A673 (cell line): ENCODE data around the gene ONECUT1. TPM values are rescaled to one million over a fixed set of nuclear protein-coding genes. Genes with fewer than 3 reads are reported as not detected.
"Not testable (repeated sequence)": the region's sequence is repeated elsewhere in the genome, so short reads cannot be mapped to it uniquely, and the experiment has no call there.

Experiments
- BruUV-seq: library from RNA; stranded (reverse); fragments of 400-500 nt; replicated peaks from 2 replicates; lab custom pipeline; 2021; lab: Mats Ljungman, UMichigan
- CTCF ChIA-PET: fragments of 300-600 bp; sonication (Branson Sonifier 250); formaldehyde crosslinking; loops from one replicate; lab custom pipeline; 2022; ENCODE audit warnings: antibody characterized with exemption; lab: Charles Lee
- POLR2A ChIA-PET: fragments of 300-600 bp; sonication (Branson Sonifier 250); formaldehyde crosslinking; loops from one replicate; lab custom pipeline; 2022; ENCODE audit warnings: antibody characterized with exemption; ENCODE audit not compliant: low non-redundant PET; lab: Charles Lee
- DNase-seq: peaks from one replicate; pipeline ENCODE4 v3.0.0-alpha.2; 2015; ENCODE audit warnings: low spot score
- H3K27ac ChIP-seq: fragments of 200-600 bp; sonication (generic); 2 replicates; pipeline ENCODE4 v1.5.1; 2016; ENCODE audit warnings: mixed run types, low read depth, mild to moderate bottlenecking, mixed read lengths, antibody characterized with exemption, low read length; ENCODE audit not compliant: poor library complexity, severe bottlenecking
- H3K27me3 ChIP-seq: fragments of 200-600 bp; sonication (generic); replicated peaks from 2 replicates; pipeline ENCODE4 v1.6.1; 2017; ENCODE audit warnings: mixed run types, low read depth, mild to moderate bottlenecking, mixed read lengths, antibody characterized with exemption, low read length; ENCODE audit not compliant: insufficient read depth, poor library complexity
- H3K36me3 ChIP-seq: fragments of 200-600 bp; sonication (generic); 2 replicates; pipeline ENCODE4 v1.6.1; 2016; ENCODE audit warnings: mixed run types, mild to moderate bottlenecking, mixed read lengths, antibody characterized with exemption, low read length; ENCODE audit not compliant: insufficient read depth, poor library complexity, severe bottlenecking
- H3K4me1 ChIP-seq: fragments of 200-600 bp; sonication (generic); 2 replicates; pipeline ENCODE4 v1.6.1; 2017; ENCODE audit warnings: mixed run types, mild to moderate bottlenecking, mixed read lengths, antibody characterized with exemption, low read length; ENCODE audit not compliant: insufficient read depth, poor library complexity, severe bottlenecking
- H3K4me3 ChIP-seq: fragments of 200-600 bp; sonication (generic); 2 replicates; pipeline ENCODE4 v1.5.1; 2016; ENCODE audit warnings: low read depth, mixed run types, mild to moderate bottlenecking, mixed read lengths, low read length; ENCODE audit not compliant: poor library complexity, severe bottlenecking
- H3K9me3 ChIP-seq: fragments of 200-600 bp; sonication (generic); 2 replicates; pipeline ENCODE4 v1.6.1; 2016; ENCODE audit warnings: mixed run types, low read depth, mild to moderate bottlenecking, mixed read lengths, antibody characterized with exemption, low read length; ENCODE audit not compliant: poor library complexity, severe bottlenecking
- CTCF ChIP-seq: fragments of 300-800, 200-600 bp; sonication (generic); conservative IDR thresholded peaks from 2 replicates; pipeline ENCODE4 v1.5.1; 2017; ENCODE audit warnings: low read depth, mild to moderate bottlenecking, antibody characterized with exemption, low read length, moderate library complexity, mixed read lengths
- EZH2 ChIP-seq: fragments of 200-600 bp; sonication (generic); IDR thresholded peaks from 2 replicates; pipeline ENCODE4 v1.6.1; 2017; ENCODE audit warnings: borderline replicate concordance, low read depth, mild to moderate bottlenecking, mixed read lengths, antibody characterized with exemption, low read length; ENCODE audit not compliant: poor library complexity, severe bottlenecking
- intact Hi-C: fragments of 100-400 bp; cut with micrococcal nuclease; formaldehyde crosslinking; loops from one replicate; pipeline ENCODE4 v1.10.0; 2022; ENCODE audit not compliant: unreplicated experiment
- total RNA-seq: library from RNA; stranded (reverse); gene quantifications from 2 replicates; pipeline ENCODE4 v1.2.3, GENCODE V29; 2021

The ONECUT1 gene
- total RNA-seq, 1 experiment from 2014 or later: not detected

GRCh38 chr15:52819253-52819652, 29.1 kb upstream of the ONECUT1 start:
- DNase-seq: no peak
- CTCF ChIA-PET: no interaction called here
- TF ChIP-seq EZH2 (no peak), CTCF (no peak)
- no peaks in the 10 kb centered on the region for H3K4me1 ChIP-seq
- POLR2A ChIA-PET: no interaction called here
- no peaks in the 10 kb centered on the region for H3K36me3 ChIP-seq
- H3K27ac ChIP-seq: no peak overlapping the region
- no peak overlapping the region for H3K4me3 ChIP-seq
- BruUV-seq: no TSS peak
- H3K27me3 ChIP-seq: peaks cover 16% of the 10 kb centered on the region
- intact Hi-C loops: no loop called here
- H3K9me3 ChIP-seq: no peaks in the 10 kb centered on the region

GRCh38 chr15:52815899-52816298, 25.8 kb upstream of the ONECUT1 start:
- BruUV-seq, CTCF ChIA-PET, DNase-seq, intact Hi-C loops, H3K27ac ChIP-seq, POLR2A ChIA-PET, H3K9me3 ChIP-seq, H3K4me3 ChIP-seq, H3K4me1 ChIP-seq, H3K36me3 ChIP-seq: not testable (repeated sequence)
- peaks cover 29% of the 10 kb centered on the region for H3K27me3 ChIP-seq

- Histone ChIP-seq H3K36me3 (no peaks in the 10 kb centered on the region), H3K4me1 (no peaks in the 10 kb centered on the region), H3K27me3 (peaks cover 79% of the 10 kb centered on the region), H3K4me3 (no peak overlapping the region), H3K9me3 (no peaks in the 10 kb centered on the region), H3K27ac (no peak overlapping the region)
- no peak for DNase-seq
- CTCF ChIA-PET: no interaction called here
- POLR2A ChIA-PET: no interaction called here
- BruUV-seq: no TSS peak
- intact Hi-C loops: no loop called here
- TF ChIP-seq EZH2: no peak
- TF ChIP-seq CTCF: no peak
Measured at GRCh38 chr15:52808996-52809395, 18.9 kb upstream of the ONECUT1 start.

- no peak overlapping the region for H3K4me3 ChIP-seq
- no peak for DNase-seq
- peaks cover 84% of the 10 kb centered on the region for H3K27me3 ChIP-seq
- H3K36me3 ChIP-seq: no peaks in the 10 kb centered on the region
- BruUV-seq: no TSS peak
- no peaks in the 10 kb centered on the region for H3K4me1 ChIP-seq
- H3K9me3 ChIP-seq: no peaks in the 10 kb centered on the region
- ChIA-PET CTCF (no interaction called here), POLR2A (no interaction called here)
- TF ChIP-seq EZH2 (no peak), CTCF (no peak)
- H3K27ac ChIP-seq: no peak overlapping the region
- intact Hi-C loops: no loop called here
Measured at GRCh38 chr15:52808441-52808840, 18.3 kb upstream of the ONECUT1 start.
